Activated effector memory CD4-positive, alpha-beta T cell treated with Interleukin-2 at 50 U/mL for 16 hours (primary cell): ENCODE data around the gene SCMH1.

Experiments used
- DNase-seq: peaks from one replicate; pipeline ENCODE4 v3.0.0-alpha.2; 2020

The SCMH1 gene

DNA sequence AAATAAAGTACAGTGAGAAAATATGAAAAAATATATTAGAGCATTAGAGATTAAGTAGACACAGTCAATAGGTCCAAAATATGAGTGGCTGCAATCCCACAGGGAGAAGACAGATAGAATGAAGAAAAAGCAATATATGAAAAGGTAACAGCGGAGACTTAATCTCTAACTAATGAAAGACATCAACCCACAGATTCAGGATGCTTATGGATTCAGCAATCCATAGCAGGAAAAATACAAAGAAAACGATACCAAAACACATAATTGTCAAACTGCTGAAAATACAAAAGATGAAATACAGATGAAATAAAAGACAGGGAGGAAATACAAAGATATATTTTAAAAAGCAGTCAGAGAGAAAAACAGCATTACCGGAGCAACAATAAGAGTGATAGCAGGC, 163.9 kb downstream of the SCMH1 start:
- DNase-seq: no peak

DNA sequence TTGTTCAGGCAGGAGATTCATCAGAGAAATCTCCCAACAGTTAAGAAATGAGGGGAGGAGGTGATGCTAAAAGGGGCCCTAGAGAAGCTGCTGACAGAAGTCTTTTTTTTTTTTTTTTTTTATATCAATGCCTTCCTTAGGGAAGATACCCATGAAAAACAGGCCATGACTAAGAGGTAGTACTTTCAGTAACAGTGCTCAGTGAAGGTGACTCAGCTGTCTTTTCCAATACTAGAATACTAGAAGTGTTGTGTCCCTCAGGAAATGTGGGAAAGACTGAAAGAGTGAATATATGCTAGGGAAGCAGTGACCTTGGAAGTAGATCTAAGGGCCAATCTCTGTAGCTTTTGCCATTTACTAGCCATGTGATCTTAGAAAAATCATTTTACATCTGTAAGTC, 168.1 kb downstream of the SCMH1 start:
- DNase-seq: no peak

DNA sequence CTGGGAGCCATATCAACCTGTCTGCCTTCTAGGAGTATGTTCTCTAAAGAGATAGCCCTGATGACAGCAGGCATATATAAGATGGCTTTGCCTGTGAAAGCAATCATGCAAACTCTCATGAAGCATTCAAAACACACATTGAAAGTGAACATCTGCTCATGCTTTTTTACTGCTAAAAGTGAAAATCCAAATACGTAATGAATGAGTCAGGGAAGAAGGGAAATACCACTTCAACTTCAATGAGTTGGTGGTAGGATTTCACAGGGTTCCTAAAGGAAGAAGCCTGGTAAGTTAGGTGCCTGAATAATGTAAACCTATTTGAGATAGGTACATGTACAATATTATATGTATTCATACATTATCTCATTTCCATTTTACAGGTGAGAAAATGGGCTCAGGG, 170.1 kb downstream of the SCMH1 start:
- no peak for DNase-seq

DNA sequence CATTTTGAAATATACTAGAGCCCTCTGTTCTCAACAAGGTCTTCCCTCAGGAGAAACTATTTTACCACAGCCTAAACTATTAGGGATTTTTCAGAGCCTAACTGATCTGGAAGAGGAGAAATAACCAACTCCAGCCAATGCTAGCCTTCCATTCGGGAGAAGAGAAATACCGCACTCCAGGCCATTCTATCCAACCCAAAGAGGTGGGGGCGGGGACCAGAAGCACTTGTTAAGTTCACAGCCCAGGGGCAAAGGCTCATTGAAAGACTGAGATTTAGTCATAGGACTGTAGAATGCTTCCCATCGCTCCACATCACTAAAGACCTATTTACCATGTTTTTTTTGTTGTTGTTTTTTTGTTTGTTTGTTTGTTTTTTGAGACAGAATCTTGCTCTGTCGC, 185.2 kb downstream of the SCMH1 start:
- no peak for DNase-seq

DNA sequence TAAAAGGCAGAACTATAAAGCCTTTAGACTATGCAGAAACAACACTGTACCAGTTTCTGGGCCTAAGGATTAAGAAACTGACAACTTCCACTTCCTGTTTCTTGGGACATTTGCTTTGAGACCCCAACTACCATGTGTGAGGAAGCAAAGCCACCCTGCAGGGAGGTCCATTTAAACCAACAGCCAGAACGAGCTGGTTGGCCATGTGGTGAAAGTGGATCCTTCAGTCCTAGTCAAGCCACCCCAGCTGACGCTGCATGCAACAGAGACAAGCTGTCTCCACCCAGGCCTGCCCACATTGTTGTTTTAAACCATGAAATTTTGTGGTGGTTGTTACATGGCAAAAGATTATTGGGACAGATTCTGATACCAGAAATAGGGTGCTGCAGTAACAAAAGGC, 188.8 kb downstream of the SCMH1 start:
- no peak for DNase-seq

DNA sequence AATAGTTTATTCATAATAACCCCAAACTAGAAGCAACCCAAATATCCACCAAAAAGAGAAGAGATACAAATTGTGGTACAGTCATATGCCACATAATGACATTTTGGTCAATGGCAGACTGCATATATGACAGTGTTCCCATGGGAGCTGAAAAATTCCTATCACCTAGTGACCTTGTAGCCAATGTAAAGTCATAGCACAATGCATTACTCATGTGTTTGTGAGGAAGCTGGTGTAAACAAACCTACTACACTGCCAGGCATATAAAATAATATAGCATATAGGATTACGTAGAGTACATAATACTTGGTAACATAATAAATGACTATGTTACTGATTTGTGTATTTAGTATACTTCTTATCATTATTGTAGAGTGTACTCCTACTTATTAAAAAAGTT, 191.1 kb downstream of the SCMH1 start:
- no peak for DNase-seq

DNA sequence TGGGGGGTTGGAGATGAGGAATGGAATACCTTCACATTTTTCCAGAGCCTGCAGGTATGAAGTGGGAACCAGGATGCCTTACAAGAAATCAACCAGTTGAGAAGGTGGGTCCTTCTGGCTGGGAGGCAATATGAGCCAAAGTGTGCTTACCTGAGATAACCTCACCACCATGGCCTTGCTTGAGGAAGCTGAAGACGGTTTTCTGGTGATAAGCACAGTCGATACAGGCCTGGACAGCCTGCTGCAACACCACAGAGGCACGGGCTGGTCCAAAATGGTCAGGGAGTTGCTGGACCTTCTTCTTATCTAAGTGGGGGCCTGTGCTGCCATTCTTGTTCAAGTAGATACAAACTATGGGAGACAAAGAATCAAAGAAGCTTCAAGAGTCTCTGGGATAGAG, 193.6 kb downstream of the SCMH1 start:
- no peak for DNase-seq

DNA sequence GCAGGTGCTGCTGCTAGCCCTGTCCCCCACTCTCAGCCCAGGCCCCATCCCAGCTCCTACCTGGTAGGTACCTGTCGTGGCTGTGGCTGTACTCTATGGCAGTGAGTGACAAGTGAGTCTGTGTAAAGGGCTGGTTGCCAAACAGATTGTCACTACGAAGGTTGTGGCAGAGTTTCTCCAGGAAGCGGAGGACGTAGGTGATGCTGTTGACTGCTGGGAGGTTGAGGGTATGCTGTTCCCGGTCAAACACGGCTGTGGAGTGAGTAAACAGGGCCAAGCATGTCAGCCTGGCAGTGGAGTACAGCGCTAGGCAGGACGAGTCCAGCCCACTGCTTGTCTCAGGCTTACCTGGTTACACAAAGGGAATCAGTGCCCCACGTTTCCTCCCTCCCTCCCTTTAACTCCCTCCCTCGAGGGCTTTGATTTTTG, 195.7 kb downstream of the SCMH1 start:
- DNase-seq: no peak

DNA sequence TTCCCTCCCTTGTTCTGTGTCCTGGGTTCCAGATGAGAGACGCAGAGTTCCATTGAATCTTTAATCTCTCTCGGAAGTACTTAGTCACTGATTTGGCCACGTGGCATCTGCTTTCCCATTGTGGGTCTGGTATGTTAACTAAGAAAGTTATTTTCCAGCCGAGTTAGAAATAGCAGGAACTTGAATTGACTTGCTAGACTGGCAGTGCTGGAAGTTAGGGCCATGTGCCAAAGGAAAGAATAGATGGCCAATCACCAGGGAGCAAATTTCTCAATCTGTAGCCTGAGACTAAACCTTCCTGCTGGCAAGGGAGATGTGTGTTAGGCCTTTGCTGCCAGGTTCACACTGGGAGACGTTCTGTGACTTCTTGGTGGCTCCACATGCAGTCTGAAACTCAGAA, 196.4 kb downstream of the SCMH1 start:
- no peak for DNase-seq

DNA sequence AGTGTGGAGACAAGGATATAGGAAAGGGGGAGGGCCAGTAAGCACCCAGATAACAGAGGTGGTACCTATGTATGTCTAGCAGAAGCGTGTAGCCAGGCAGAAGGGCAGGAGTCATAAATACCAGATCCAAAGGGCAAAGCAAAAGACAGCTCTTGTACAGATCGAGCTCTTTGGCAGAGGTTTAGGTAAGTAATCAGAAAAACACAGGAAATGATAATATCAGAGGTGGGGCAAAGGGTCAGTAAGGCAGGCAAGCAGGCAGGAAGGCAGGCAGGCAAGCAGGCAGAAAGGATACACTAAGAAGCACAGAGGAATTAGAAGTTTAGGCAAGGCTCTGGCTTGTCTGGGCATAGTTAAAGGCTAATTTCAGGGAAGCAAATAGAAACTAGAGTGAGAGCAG, 197.9 kb downstream of the SCMH1 start:
- no peak for DNase-seq

DNA sequence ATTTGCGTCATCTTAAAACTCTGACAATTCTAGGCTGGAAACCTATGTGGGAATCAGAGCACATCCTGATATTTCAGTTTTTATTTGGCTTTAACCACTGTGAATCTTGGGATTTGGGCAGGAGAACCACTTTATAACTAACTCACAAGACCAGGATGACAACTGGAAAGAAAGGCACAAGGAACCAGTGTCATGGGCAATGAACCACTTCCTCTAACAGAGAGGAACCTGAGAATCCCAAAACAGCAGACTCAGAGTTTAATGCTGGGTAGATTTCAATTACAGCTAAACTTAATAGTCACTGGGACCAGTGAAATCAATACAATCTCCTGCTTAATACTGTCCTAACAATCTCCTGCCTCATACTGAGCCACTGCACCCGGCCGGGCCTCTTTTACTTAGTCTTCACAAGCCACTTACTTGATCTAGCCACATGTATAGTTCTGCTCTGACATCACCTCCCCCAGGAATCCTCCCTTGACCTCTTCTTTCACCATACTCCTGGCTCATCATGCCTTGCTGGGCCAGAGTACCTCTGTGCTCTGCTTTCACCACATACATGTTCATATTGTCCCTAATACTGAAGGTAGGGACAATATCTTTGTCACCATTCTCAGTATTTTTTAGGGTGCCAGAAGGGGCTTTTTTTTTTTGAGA, 200.4 kb downstream of the SCMH1 start:
- DNase-seq: no peak

DNA sequence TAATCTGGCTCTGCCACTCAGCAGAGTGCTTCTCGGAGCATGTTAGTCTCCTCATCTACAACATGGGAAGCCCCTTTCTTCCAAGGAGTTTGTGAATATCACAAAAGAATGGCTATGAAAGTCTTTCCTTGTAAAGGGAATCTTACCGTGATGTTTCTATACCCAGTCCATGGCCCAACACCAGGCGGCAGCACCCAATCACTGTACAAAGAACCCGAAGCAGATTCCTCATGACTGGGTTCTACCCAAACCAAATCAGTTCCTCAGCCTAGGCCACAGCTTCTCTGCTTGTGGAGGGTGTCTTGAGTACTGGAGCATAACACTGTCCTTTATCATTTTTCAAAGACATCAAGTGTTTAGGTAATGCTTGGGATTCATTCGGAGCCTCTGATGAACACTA, 204.0 kb downstream of the SCMH1 start:
- DNase-seq: no peak

DNA sequence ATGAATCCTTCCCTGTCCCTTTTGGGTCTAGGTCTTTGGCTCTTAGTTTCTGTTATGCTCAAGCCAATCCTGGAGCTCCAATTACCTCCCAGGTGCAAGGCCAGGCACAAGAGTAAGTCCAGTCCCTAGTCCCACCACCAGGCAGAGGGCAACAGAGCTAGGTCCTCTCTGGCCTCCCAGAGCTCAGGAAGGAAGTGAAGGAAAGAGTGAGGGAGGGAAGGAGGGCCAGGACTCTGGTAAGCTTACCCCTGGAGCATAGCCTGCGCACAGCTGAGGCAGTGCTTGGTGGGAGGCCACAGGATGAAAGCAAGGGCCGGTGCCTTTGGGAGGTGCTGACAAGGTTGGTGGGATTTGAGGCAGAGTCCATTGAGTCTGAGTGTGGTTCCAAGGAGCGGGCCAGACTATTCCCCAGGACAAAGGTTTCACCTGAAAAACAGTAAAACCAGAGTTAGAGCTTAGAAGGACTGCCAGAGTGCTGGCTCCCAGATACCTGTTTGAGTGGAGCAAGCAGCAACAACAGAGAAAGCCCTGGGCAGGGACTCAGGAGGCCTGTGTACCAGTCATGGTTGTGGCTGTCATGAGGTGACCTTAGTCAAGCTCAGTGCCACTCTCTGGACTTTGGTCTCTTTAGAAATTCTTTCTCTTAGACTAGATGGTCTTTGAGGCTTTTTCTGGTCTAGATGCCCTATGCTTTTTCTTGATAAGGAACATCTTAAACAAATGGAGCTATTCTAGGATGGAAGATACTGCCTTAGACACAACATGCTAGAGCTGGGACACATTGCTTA, 204.8 kb downstream of the SCMH1 start:
- DNase-seq: no peak

DNA sequence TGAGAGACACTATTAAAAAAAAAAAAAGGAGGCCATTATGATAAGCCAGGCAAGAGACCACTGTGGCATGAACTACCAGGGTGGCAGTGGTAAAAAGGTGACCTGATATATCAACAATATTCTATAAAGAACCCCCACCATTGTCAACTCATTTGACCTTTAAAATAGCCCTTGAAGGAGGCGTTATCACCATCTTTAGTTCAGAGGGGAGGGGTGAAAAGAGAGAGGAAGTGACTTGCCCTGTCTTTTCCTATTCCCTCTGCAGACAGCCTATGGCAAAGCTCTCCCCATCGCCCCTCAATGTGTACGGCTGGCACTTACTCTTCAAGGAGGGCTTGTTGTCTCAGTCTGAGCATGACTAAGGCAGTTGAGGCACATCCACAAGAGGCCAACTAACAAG, 208.8 kb downstream of the SCMH1 start:
- DNase-seq: no peak

DNA sequence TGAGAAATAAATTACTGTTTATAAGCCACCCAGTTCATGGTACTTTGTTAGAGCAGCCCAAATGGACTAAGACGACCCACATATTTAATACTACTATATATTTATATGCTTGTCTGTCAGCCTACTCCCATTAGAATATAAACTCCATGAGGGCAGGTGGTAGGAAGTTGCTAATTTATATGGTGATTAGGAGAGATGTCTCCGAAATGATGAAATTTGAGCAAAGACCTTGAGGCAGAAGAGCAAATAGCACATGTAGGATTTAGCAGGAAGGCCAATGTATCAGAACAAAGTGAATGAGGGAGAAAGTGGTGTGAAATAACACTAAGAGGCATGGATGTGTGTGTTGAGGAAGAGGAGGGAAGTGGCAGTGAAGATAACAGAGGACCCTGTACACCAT, 210.0 kb downstream of the SCMH1 start:
- DNase-seq: no peak

DNA sequence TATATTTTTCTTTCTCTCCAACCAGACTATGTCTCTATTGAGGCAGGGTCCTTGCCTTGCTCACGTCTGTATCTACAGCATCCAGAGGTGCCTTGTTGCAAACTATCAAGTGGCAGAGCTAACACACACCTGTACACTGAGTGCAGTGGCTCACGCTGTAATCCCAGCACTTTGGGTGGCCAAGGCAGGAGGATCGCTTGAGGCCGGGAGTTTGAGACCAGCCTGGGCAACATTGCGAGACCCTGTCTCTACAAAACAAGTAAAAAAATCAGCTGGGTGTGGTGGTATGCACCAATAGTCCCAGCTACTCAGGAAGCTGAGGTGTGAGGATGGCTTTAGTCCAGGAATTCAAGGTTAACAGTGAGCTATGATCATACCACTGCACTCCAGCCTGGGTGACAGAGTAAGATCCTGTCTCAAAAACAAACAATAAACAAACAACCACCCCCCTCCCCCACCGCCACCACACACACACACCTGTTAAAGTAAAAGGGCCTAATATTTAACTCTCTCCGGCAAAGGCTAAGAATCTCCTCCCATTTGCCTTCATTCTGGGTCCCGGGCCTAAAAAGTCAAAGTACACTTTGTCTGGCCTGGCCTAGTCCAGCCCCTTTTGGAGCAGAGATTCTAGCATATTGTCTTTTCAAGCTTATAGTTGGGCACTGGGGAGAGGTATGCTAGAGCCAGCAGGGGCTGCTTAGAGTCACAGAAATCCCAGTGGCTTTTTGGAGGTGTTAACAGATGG, 211.1 kb downstream of the SCMH1 start:
- no peak for DNase-seq

DNA sequence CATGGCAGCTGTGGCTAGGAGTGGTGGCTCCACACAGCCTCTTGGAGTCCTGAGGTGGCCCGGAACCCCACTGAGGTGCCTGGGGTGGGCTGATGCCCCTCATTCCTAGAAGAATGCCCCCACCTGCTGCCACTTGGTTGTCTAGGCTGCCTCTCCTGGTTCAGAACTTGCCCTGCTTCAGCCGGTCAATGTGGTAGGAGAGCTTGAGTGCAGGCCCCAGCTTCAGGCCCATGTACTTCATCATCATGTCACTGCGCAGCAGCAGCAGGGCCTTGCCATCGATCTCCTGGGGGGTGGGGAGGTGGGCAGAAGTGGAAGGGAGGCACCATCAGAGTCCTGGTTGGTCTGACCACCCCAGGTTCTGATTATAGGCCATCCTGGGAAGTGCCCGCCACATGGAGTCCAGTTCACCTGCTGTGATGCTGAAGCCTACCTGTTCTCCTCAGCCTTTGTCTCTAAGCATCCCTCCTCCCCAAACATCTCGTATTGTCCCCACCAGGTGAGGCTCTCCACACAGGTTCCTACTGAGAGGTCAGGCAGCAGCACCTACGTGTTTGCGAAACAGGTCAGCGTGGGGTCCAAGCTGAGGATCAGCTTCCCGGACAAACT, 214.0 kb downstream of the SCMH1 start:
- no peak for DNase-seq

DNA sequence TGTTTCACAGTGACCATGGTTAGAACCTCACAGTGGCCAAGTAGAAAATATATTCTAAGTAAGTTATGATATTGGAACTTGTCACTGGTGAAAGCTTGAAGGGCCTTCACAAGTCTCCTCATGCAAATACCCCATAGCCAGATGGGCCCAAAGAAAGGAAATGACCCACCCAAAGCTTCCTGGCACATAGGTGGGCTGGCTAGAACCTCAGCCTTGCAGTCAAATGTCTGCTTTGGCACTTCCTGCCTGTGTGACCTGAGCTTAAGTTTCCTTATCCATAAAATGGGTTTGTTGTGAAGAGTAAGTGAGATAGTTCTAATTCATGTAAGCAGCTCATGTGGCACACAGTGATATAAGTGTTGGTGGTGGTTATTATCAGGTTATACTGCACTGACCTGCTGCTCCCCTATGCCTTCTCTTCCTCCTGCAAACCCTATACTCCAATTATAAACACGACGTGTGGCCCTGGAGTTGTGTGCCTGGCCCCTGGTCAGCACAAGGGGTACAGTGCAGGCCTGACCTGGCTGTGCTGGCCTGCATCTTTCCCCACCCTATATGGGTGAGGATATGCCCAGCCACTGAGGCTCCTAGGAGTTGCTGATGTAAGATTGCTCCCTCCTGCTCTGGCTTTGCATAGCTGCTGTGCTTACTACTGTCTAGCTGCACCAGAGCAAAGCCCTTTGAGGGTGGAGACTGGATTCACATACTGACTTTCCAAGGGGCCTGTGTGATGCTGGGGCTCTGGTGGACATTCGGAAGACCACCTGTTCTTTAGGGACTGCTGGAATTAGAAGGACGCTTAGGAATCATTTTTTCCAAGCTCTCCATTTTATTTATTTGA, 215.9 kb downstream of the SCMH1 start:
- no peak for DNase-seq

DNA sequence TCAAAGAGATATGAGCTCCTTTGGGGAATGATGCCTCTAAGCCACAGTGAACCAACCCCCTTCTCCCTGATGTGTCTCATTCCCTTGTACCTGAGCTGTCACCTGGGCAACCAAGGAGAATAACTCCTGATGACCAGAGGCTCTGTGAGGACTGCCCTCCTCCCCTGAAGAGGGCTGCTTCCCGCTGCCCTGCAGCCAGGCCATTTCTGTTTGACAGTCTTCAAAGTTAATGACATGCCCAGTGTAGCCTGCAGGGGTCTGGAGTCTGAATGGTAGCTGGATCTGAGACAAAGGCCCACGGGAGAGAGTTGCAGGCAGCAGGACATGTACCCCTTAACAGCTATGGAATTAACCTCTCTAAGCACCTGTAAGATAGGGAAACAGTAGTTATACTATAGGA, 217.2 kb downstream of the SCMH1 start:
- no peak for DNase-seq

DNA sequence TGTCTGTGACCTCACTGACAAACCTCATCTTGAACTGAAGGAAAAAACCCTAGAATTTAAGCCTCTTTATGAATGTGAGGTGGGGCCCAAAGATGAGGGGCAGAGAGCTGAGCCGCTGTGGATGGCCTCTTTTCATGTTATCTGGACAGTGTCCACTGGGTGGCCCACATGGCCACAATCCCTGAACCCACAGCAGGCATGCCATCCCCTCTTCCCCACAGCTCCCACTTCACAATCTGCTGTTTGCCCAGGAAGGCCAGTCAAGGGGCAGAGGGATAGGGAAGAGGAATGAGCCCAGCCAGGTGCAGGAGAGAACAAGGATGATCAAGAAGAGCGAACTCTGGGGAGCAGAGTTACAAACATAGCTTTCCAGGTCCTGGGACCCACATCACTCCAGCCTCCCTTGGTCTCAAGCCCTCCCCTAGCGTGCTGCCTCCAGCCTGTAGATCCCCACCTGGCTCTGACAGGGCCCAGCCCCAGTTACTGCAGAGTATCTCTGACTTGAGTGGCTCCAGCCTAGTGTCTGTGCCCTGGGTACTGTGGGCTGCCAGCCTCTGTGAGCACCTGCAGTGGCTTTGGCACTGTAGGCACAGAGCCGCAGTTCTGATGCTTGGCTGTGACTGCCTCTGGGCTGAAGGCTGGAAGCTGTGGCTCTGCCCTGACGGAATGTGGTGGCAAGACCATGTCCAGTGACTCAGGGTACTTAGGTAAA, 218.7 kb downstream of the SCMH1 start:
- no peak for DNase-seq

DNA sequence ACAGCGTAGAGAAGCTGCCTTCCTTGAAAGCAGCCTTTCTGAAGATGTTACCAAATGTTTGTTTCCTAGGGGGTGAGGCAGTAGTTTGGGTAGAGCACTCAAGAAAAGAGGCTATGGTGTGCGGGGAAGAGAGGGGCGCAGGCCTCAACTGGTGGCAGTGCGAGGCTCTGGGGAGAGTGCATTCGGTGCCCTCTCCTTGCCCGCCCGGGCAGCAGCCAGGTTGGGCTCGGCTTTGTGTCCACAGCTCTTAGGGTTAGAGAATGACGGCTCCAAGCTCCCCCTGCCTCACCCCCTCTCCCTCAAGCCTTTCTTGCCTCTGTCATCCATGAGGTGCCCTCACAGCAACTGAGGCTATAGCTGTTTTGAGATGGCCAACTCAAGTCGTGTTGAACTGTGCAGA, 219.7 kb downstream of the SCMH1 start:
- DNase-seq: no peak
